Measurements from ENCODE around the gene CADM4. TPM values are rescaled to one million over a fixed set of nuclear protein-coding genes. Genes with fewer than 3 reads are reported as not detected.

CADM4 gene
- polyA plus RNA-seq, 1 of the 3 experiments (the other 2 are of a cell fraction) = 28.9 TPM

DNA sequence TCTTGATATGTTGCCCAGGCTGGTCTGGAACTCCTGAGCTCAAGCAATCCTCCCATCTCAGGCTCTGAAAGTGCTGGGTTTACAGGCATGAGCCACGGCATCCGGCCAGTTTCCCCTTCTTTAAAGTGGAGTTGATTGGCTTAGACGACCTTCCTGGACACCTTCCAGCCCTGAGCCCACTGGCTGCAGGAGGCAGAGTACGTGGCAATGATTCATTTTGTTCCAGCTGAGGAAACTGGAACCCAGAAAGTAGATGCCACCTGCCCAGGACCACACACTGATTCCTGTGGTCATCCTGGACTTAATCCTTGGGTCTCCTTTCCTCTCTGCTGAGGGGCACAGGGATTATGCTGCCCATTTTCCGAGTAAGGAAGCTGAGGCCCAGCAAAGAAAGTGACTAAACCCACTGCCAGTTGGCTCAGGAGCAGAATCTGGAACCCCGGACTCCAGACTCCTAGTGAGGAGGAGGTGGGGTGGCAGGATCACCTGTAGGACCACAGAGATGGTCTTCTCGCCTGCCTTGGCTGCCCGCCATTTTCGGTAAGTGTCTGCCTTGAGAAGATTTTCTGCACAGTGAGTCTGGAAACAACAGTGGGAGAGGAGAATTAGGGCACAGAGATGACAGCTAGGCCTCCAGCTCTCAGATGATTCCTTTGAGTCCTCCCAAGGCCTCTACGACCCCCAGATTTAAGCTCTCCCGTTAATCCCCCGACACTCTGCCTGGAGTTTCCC lies 65.1 kb downstream of the CADM4 start:
- POLR2A ChIA-PET = interaction anchor here (1.7 kb wide), 1 partner anchor 22 kb away, joined by 4 read pairs; the partner anchor contains the start of gene ZNF576
- Histone ChIP-seq H3F3A (replicated peaks; ENCODE audit: insufficient read depth) (no peaks in the 10 kb centered on the region), H3K79me2 (ENCODE audit: insufficient read depth) (peaks cover 34% of the 10 kb centered on the region; the same call in 1 of the 2 replicates), H3K36me3 (replicated peaks in 1 of 2; ENCODE audit: control insufficient read depth in 1 of 2, insufficient read depth in 2 of 2, low read length in 1 of 2) (peaks cover 0 to 9% of the 10 kb centered on the region in 2 experiments), H3K4me2 (peak overlapping the region; percentile 93), H4K20me1 (ENCODE audit: insufficient read depth) (no peaks in the 10 kb centered on the region), H3K9me3 (no peaks in the 10 kb centered on the region), H3K9ac (peak overlapping the region; percentile 96), H3K4me1 (ENCODE audit: control insufficient read depth in 1 of 2, insufficient read depth in 2 of 2, low read depth in 1 of 2, low read length in 1 of 2) (peaks cover 0 to 15% of the 10 kb centered on the region in 2 experiments; a peak in 1 of 4 replicates), H2AFZ (ENCODE audit: low read depth) (peak overlapping the region; percentile 93), H3K27ac (ENCODE audit: low read depth in 2 of 2, low read length in 1 of 2) (peak overlapping the region; percentile 77 to 80), H3K4me3 (ENCODE audit: low read depth in 2 of 2, low read length in 1 of 2) (peak overlapping the region; percentile 75 to 91), H3K9me2 (no peaks in the 10 kb centered on the region), H3K27me3 (ENCODE audit: insufficient read depth) (no peaks in the 10 kb centered on the region)
- WGBS (ENCODE audit: low lambda C conversion rate) = 16% methylated on average over 11 of the region's 12 CpGs
- no peak for TF ChIP-seq GABPA (IDR thresholded peaks at IDR 0.05; ENCODE audit: low read depth)
- no peak for TF ChIP-seq FOSL2 (IDR thresholded peaks at IDR 0.05; ENCODE audit: borderline replicate concordance, low read depth)
- no peak for TF ChIP-seq RFX5 (IDR thresholded peaks at IDR 0.05; ENCODE audit: low read length)
- no peak for TF ChIP-seq MXI1 (IDR thresholded peaks at IDR 0.05; ENCODE audit: low read depth, low read length)
- TF ChIP-seq MEF2A (IDR thresholded peaks at IDR 0.05; ENCODE audit: borderline replicate concordance, low read depth) = no peak
- TF ChIP-seq, protein P1, sequence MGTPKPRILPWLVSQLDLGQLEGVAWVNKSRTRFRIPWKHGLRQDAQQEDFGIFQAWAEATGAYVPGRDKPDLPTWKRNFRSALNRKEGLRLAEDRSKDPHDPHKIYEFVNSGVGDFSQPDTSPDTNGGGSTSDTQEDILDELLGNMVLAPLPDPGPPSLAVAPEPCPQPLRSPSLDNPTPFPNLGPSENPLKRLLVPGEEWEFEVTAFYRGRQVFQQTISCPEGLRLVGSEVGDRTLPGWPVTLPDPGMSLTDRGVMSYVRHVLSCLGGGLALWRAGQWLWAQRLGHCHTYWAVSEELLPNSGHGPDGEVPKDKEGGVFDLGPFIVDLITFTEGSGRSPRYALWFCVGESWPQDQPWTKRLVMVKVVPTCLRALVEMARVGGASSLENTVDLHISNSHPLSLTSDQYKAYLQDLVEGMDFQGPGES (IDR thresholded peaks at IDR 0.05; ENCODE audit: low read depth, low read length) = no peak
- TF ChIP-seq TAF1 (IDR thresholded peaks at IDR 0.05; ENCODE audit: borderline replicate concordance, low read depth, low read length) = no peak
- TF ChIP-seq POLR2AphosphoS5 (IDR thresholded peaks at IDR 0.05; ENCODE audit: low read depth, low read length) = no peak
- TF ChIP-seq, protein P2, sequence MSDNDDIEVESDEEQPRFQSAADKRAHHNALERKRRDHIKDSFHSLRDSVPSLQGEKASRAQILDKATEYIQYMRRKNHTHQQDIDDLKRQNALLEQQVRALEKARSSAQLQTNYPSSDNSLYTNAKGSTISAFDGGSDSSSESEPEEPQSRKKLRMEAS (IDR thresholded peaks at IDR 0.05; ENCODE audit: low read depth) = no peak
- TF ChIP-seq SMC3 (IDR thresholded peaks at IDR 0.05; ENCODE audit: low read depth, low read length) = no peak
- TF ChIP-seq RAD21 (IDR thresholded peaks at IDR 0.05; ENCODE audit: low read length) = no peak
- TF ChIP-seq, protein P3, sequence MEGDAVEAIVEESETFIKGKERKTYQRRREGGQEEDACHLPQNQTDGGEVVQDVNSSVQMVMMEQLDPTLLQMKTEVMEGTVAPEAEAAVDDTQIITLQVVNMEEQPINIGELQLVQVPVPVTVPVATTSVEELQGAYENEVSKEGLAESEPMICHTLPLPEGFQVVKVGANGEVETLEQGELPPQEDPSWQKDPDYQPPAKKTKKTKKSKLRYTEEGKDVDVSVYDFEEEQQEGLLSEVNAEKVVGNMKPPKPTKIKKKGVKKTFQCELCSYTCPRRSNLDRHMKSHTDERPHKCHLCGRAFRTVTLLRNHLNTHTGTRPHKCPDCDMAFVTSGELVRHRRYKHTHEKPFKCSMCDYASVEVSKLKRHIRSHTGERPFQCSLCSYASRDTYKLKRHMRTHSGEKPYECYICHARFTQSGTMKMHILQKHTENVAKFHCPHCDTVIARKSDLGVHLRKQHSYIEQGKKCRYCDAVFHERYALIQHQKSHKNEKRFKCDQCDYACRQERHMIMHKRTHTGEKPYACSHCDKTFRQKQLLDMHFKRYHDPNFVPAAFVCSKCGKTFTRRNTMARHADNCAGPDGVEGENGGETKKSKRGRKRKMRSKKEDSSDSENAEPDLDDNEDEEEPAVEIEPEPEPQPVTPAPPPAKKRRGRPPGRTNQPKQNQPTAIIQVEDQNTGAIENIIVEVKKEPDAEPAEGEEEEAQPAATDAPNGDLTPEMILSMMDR (IDR thresholded peaks at IDR 0.05) = no peak
- no peak for TF ChIP-seq ELF1 (IDR thresholded peaks at IDR 0.05)
- TF ChIP-seq EZH2phosphoT487 (IDR thresholded peaks at IDR 0.05; ENCODE audit: borderline replicate concordance, low read depth) = no peak
- TF ChIP-seq YY1 (IDR thresholded peaks at IDR 0.05; ENCODE audit: low read depth) = no peak
- TF ChIP-seq GATA2 (CRISPR knock-in tag; IDR thresholded peaks at IDR 0.05) = no peak
- TF ChIP-seq EP300 (IDR thresholded peaks at IDR 0.05; ENCODE audit: borderline replicate concordance in 1 of 2, low read depth in 1 of 2, low read length in 1 of 2) = no peak
- TF ChIP-seq, protein P4, sequence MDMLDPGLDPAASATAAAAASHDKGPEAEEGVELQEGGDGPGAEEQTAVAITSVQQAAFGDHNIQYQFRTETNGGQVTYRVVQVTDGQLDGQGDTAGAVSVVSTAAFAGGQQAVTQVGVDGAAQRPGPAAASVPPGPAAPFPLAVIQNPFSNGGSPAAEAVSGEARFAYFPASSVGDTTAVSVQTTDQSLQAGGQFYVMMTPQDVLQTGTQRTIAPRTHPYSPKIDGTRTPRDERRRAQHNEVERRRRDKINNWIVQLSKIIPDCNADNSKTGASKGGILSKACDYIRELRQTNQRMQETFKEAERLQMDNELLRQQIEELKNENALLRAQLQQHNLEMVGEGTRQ (IDR thresholded peaks at IDR 0.05; ENCODE audit: borderline replicate concordance, low read depth, low read length) = no peak
- TF ChIP-seq TEAD4 (IDR thresholded peaks at IDR 0.05; ENCODE audit: borderline replicate concordance, insufficient read depth) = no peak
- TF ChIP-seq, protein P5, sequence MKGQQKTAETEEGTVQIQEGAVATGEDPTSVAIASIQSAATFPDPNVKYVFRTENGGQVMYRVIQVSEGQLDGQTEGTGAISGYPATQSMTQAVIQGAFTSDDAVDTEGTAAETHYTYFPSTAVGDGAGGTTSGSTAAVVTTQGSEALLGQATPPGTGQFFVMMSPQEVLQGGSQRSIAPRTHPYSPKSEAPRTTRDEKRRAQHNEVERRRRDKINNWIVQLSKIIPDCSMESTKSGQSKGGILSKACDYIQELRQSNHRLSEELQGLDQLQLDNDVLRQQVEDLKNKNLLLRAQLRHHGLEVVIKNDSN (IDR thresholded peaks at IDR 0.05; ENCODE audit: borderline replicate concordance, low read depth) = no peak
- DNase-seq = no peak
- CTCF ChIA-PET = interaction anchor here (0.6 to 3.7 kb wide), 5 partner anchors 10 to 71 kb away, joined by 3 to 43 read pairs (median 3); no protein-coding TSS in a partner anchor
